ENCODE measurements around the gene COLGALT1.

DNA sequence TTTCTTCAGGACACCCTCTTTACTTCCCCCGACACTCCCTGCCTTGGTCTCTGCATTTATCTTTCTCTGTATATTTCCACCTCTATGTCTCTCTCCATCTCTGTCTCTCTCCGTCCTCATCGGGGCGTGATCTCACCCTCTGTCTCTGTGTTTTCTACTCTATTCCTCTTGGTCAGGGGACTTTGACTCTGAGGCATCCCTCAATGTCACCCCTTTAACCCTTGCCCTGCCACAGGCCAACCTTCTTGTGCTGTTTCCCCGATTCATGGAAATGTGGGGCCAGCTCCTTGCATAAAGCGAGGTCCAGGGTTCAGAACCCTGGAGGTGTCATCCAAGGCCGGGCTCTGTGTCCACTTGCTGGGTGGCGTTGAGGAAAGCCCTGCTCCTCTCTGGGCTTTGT is 46.8 kb downstream of the COLGALT1 start:
- TF ChIP-seq, protein P1, sequence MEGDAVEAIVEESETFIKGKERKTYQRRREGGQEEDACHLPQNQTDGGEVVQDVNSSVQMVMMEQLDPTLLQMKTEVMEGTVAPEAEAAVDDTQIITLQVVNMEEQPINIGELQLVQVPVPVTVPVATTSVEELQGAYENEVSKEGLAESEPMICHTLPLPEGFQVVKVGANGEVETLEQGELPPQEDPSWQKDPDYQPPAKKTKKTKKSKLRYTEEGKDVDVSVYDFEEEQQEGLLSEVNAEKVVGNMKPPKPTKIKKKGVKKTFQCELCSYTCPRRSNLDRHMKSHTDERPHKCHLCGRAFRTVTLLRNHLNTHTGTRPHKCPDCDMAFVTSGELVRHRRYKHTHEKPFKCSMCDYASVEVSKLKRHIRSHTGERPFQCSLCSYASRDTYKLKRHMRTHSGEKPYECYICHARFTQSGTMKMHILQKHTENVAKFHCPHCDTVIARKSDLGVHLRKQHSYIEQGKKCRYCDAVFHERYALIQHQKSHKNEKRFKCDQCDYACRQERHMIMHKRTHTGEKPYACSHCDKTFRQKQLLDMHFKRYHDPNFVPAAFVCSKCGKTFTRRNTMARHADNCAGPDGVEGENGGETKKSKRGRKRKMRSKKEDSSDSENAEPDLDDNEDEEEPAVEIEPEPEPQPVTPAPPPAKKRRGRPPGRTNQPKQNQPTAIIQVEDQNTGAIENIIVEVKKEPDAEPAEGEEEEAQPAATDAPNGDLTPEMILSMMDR (IDR thresholded peaks at IDR 0.05; ENCODE audit: low read depth, low read length, poor library complexity, severe bottlenecking): no peak
- no peak for TF ChIP-seq EZH2phosphoT487 (IDR thresholded peaks at IDR 0.05; ENCODE audit: borderline replicate concordance, low read length)
